Smooth muscle cell (in vitro differentiated cells): ENCODE data around the gene MAD1L1. TPM values are rescaled to one million over a fixed set of nuclear protein-coding genes. Genes with fewer than 3 reads are reported as not detected.

Source experiments
- DNase-seq: peaks from one replicate; lab custom pipeline; 2025; ENCODE audit not compliant: unreplicated experiment; lab: John Stamatoyannopoulos, UW
- H2AFZ ChIP-seq: fragments of 200-600 bp; sonication (generic); 2 replicates; pipeline ENCODE4 v1.6.0; 2016; ENCODE audit warnings: antibody characterized with exemption, low read depth, mild to moderate bottlenecking
- H3F3A ChIP-seq: fragments of 200-600 bp; sonication (generic); 2 replicates; pipeline ENCODE4 v1.6.0; 2017; ENCODE audit warnings: antibody characterized with exemption, low read depth
- H3K27ac ChIP-seq: fragments of 200-600 bp; sonication (generic); 2 replicates; pipeline ENCODE4 v1.5.1; 2016; ENCODE audit warnings: low read depth, mild to moderate bottlenecking
- H3K27me3 ChIP-seq: fragments of 200-600 bp; sonication (generic); 2 replicates; pipeline ENCODE4 v1.6.1; 2016; ENCODE audit warnings: low read depth, mild to moderate bottlenecking
- H3K36me3 ChIP-seq: fragments of 200-600 bp; sonication (generic); 2 replicates; pipeline ENCODE4 v1.5.1; 2016; ENCODE audit warnings: low read depth
- H3K4me1 ChIP-seq: fragments of 200-600 bp; sonication (generic); 2 replicates; pipeline ENCODE4 v1.5.1; 2016; ENCODE audit warnings: low read depth
- H3K4me2 ChIP-seq: fragments of 200-600 bp; sonication (generic); 2 replicates; pipeline ENCODE4 v1.6.0; 2016; ENCODE audit warnings: mild to moderate bottlenecking
- H3K4me3 ChIP-seq: fragments of 200-600 bp; sonication (generic); 2 replicates; pipeline ENCODE4 v1.5.1; 2016; ENCODE audit warnings: mild to moderate bottlenecking
- H3K79me2 ChIP-seq: fragments of 200-600 bp; sonication (generic); 2 replicates; pipeline ENCODE4 v1.6.0; 2016; ENCODE audit warnings: low read depth, mild to moderate bottlenecking
- H3K9ac ChIP-seq: fragments of 200-600 bp; sonication (generic); 2 replicates; pipeline ENCODE4 v1.6.0; 2016; ENCODE audit warnings: low read depth
- H3K9me3 ChIP-seq: fragments of 200-600 bp; sonication (generic); replicated peaks from 2 replicates; pipeline ENCODE4 v1.5.1; 2016; ENCODE audit warnings: low read depth
- H4K20me1 ChIP-seq: fragments of 200-600 bp; sonication (generic); 2 replicates; pipeline ENCODE4 v1.6.0; 2016; ENCODE audit warnings: low read depth
- CTCF ChIP-seq: fragments of 200-600 bp; sonication (generic); IDR thresholded peaks from 2 replicates; pipeline ENCODE4 v1.5.1; 2017; ENCODE audit warnings: borderline replicate concordance, mild to moderate bottlenecking, antibody characterized with exemption; ENCODE audit not compliant: insufficient read depth, poor library complexity, severe bottlenecking
- WGBS: methylation state at CpG from one replicate; pipeline ENCODE4 v1.1.7; 2016; ENCODE audit warnings: low lambda C conversion rate; 5-methylcytosine and 5-hydroxymethylcytosine counted together
- polyA plus RNA-seq: library from polyadenylated mRNA; unstranded; fragments of >200 nt; fragmentation: Nextera tagmentation; extraction: Ambion mirVana; gene quantifications from 2 replicates; pipeline ENCODE4 v1.2.1, GENCODE V29; 2016
- total RNA-seq: library from RNA; depleted of rRNA; stranded (reverse); fragments of >200 nt; gene quantifications from 2 replicates; pipeline ENCODE4 v1.2.3, GENCODE V29; 2014

Gene MAD1L1
- total and polyA plus RNA-seq, 2 experiments from 2014 or later: 33.4 to 60.7 TPM

- Histone ChIP-seq H3K9ac (no peak overlapping the region), H3K9me3 (no peaks in the 10 kb centered on the region), H4K20me1 (no peaks in the 10 kb centered on the region), H3F3A (no peaks in the 10 kb centered on the region), H3K79me2 (no peaks in the 10 kb centered on the region), H3K4me1 (no peaks in the 10 kb centered on the region), H3K36me3 (no peaks in the 10 kb centered on the region), H2AFZ (no peak overlapping the region), H3K27ac (no peak overlapping the region), H3K27me3 (no peaks in the 10 kb centered on the region), H3K4me3 (no peak overlapping the region), H3K4me2 (no peak overlapping the region)
- 97% methylated on average over 39 of the region's 39 CpGs for WGBS
- no peak for TF ChIP-seq CTCF
- DNase-seq: no peak
Measured at GRCh38 chr7:2003931-2004812, 228.6 kb downstream of the MAD1L1 start.

- H3K9me3 ChIP-seq: no peaks in the 10 kb centered on the region
- DNase-seq: no peak
- H3K36me3 ChIP-seq: no peaks in the 10 kb centered on the region
- no peak overlapping the region for H3K27ac ChIP-seq
- no peak for TF ChIP-seq CTCF
- H3K79me2 ChIP-seq: no peaks in the 10 kb centered on the region
- H3K9ac ChIP-seq: no peak overlapping the region
- H3K4me1 ChIP-seq: no peaks in the 10 kb centered on the region
- no peak overlapping the region for H3K4me3 ChIP-seq
- no peaks in the 10 kb centered on the region for H3F3A ChIP-seq
- H2AFZ ChIP-seq: no peak overlapping the region
- 96% methylated on average over 9 of the region's 10 CpGs for WGBS
- no peaks in the 10 kb centered on the region for H4K20me1 ChIP-seq
- H3K27me3 ChIP-seq: no peaks in the 10 kb centered on the region
- H3K4me2 ChIP-seq: no peak overlapping the region
Measured at GRCh38 chr7:2003451-2003930, 229.3 kb downstream of the MAD1L1 start.

DNA sequence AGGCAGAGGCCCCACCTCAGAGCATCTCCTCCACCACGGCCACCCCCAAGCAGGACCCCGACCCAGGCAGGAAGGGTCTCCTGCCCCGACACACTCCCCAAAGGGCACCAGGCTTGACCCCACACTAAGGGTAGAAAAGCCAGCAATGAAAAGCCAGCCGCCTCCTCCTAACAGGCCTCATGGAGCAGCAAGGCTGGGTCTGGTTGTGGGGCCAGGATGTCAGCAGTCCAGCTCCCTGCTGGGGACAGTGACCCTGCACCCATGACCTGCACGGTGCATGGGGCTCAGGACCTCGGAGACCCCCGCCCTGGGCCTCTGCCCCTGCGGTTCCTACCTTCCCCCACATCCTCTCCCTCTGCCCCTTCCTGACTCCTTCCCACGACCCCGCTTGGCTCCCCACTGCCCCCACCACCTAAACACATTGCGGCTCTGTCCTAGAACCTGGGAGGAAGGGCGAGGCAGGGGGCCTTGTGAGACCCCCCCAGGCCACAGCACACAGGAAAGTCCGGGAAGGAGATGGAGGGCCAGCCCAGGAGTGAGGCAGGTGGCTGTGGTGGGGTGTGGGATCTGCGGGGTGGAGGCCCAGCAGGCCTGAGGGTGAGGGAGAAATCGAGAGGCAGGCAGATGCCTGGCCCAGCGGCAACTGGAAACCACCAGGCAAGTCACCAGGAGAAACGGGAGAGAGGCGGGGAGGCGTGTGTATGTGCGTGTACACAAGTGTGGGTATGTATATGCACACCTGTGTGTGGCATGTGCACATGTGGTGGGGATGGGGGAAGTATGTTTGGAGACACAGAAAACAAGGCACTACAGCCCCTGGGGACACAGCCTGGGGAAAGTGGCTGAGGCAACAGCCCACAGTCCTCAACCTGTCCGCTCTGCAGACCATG is 229.9 kb downstream of the MAD1L1 start:
- H3K27me3 ChIP-seq: no peaks in the 10 kb centered on the region
- H4K20me1 ChIP-seq: no peaks in the 10 kb centered on the region
- no peak for DNase-seq
- H3K9ac ChIP-seq: no peak overlapping the region
- 95% methylated on average over 15 of the region's 21 CpGs for WGBS
- TF ChIP-seq CTCF: no peak
- H3K36me3 ChIP-seq: no peaks in the 10 kb centered on the region
- H3K4me3 ChIP-seq: no peak overlapping the region
- H3K4me1 ChIP-seq: no peaks in the 10 kb centered on the region
- no peak overlapping the region for H3K27ac ChIP-seq
- H3K9me3 ChIP-seq: no peaks in the 10 kb centered on the region
- no peak overlapping the region for H3K4me2 ChIP-seq
- no peak overlapping the region for H2AFZ ChIP-seq
- no peaks in the 10 kb centered on the region for H3F3A ChIP-seq
- H3K79me2 ChIP-seq: no peaks in the 10 kb centered on the region
